K562 (cell line): ENCODE data around the gene GRID2IP. TPM values are rescaled to one million over a fixed set of nuclear protein-coding genes. Genes with fewer than 3 reads are reported as not detected.

Source experiments
- ATAC-seq: fragments of 200-7000 bp; cut with Tn5 transposase; 3 replicates; pipeline ENCODE4 v1.9.1; 2020; ENCODE audit warnings: moderate library complexity
- BruUV-seq: library from RNA; stranded (reverse); fragments of 400-500 nt; replicated peaks from 2 replicates; lab custom pipeline; 2021; lab: Mats Ljungman, UMichigan
- CTCF ChIA-PET: fragments of 300-600 bp; formaldehyde crosslinking; extraction: SDS; loops from one replicate; lab custom pipeline; 2021; ENCODE audit warnings: low intra/inter-chr PET ratio; lab: Yijun Ruan, JAX
- POLR2A ChIA-PET: fragments of 300-600, 350-650 bp; sonication (Branson Sonifier 250); formaldehyde crosslinking; extraction: SDS; loops from one replicate; lab custom pipeline; 2021; ENCODE audit warnings: antibody characterized with exemption, inconsistent platforms; lab: Yijun Ruan, JAX
- DNase-seq, 4 experiments: peaks; one replicate each; pipeline versions ENCODE4 v3.0.0 to v3.0.0-alpha.2; 2011 to 2018; ENCODE audit warnings: low spot score in 3 of 4, mixed read lengths in 3 of 4; ENCODE audit errors: extremely low read depth in 1 of 4
- FAIRE-seq: peaks from 2 replicates; lab custom pipeline; 2011; peaks lifted over from hg19 to GRCh38; lab: Jason Lieb, UNC
- H2AFZ ChIP-seq: 2 replicates; pipeline ENCODE4 v1.6.0; 2011; ENCODE audit warnings: low read depth, low read length, control low read depth, inconsistent platforms
- H3K27ac ChIP-seq: fragments of 200-600 bp; 3 replicates; pipeline ENCODE4 v1.8.0; 2011; ENCODE audit warnings: low read depth, mild to moderate bottlenecking, control low read depth, inconsistent platforms, low read length, moderate library complexity, mixed read lengths; ENCODE audit errors: extremely low read depth
- H3K27me3 ChIP-seq, 2 experiments: fragments of 300-600 bp in 1 of 2; 2 replicates in 1 of 2; 3 replicates in 1 of 2; pipeline versions ENCODE4 v1.6.0 to v1.8.0; 2011; ENCODE audit warnings: inconsistent platforms in 2 of 2, low read length in 2 of 2, mild to moderate bottlenecking in 1 of 2, mixed read lengths in 1 of 2, moderate library complexity in 1 of 2; ENCODE audit not compliant: control insufficient read depth in 2 of 2, insufficient read depth in 2 of 2
- H3K36me3 ChIP-seq: fragments of 300-600 bp; 3 replicates; pipeline ENCODE4 v1.8.0; 2011; ENCODE audit warnings: mild to moderate bottlenecking, low read length, inconsistent platforms; ENCODE audit not compliant: control insufficient read depth, insufficient read depth
- H3K4me1 ChIP-seq, 2 experiments: fragments of 200-600 bp in 1 of 2; replicated peaks in 1 of 2; 2 replicates in 1 of 2; 3 replicates in 1 of 2; pipeline versions ENCODE4 v1.5.1 to v1.8.0; 2011; ENCODE audit warnings: inconsistent platforms in 2 of 2, low read length in 2 of 2, mild to moderate bottlenecking in 1 of 2, mixed read lengths in 1 of 2, moderate library complexity in 1 of 2; ENCODE audit not compliant: control insufficient read depth in 2 of 2, insufficient read depth in 2 of 2
- H3K4me2 ChIP-seq: 2 replicates; pipeline ENCODE4 v1.6.1; 2011; ENCODE audit warnings: low read length, control low read depth, inconsistent platforms, mixed read lengths; ENCODE audit not compliant: insufficient read depth
- H3K4me3 ChIP-seq: fragments of 200-600 bp; sonication (generic), shearing (Covaris generic); 2 replicates; pipeline ENCODE4 v1.5.1; 2016; ENCODE audit warnings: control low read depth, inconsistent platforms
- H3K79me2 ChIP-seq: fragments of 200-600 bp; 3 replicates; pipeline ENCODE4 v1.8.0; 2011; ENCODE audit warnings: low read length, inconsistent platforms; ENCODE audit not compliant: control insufficient read depth, insufficient read depth
- H3K9ac ChIP-seq, 2 experiments: 2 replicates each; pipeline versions ENCODE4 v1.6.0 to v1.6.1; 2011; ENCODE audit warnings: low read depth in 2 of 2, low read length in 2 of 2, control low read depth in 1 of 2, inconsistent platforms in 1 of 2, mild to moderate bottlenecking in 1 of 2, mixed read lengths in 1 of 2; ENCODE audit not compliant: insufficient read depth in 1 of 2
- H3K9me1 ChIP-seq: one replicate; pipeline ENCODE4 v1.6.0; 2011; ENCODE audit warnings: inconsistent platforms, mild to moderate bottlenecking, low read length, moderate library complexity; ENCODE audit not compliant: control insufficient read depth, insufficient read depth
- H3K9me3 ChIP-seq: replicated peaks from 2 replicates; pipeline ENCODE4 v1.5.1; 2011; ENCODE audit warnings: low read depth, low read length, inconsistent platforms; ENCODE audit not compliant: control insufficient read depth, insufficient read depth
- H4K20me1 ChIP-seq: replicated peaks from 2 replicates; pipeline ENCODE4 v1.6.1; 2011; ENCODE audit warnings: low read length, inconsistent platforms, mixed read lengths; ENCODE audit not compliant: control insufficient read depth, insufficient read depth
- ATF7 ChIP-seq: fragments of 450-650 bp; IDR thresholded peaks from 2 replicates; pipeline ENCODE4 v1.7.1; 2014; ENCODE audit warnings: mild to moderate bottlenecking, moderate library complexity
- CEBPB ChIP-seq: fragments of 450-650 bp; IDR thresholded peaks from 2 replicates; pipeline ENCODE4 v1.6.1; 2016; ENCODE audit warnings: missing genetic modification characterization, missing compliant biosample characterization
- DACH1 ChIP-seq: fragments of 450-650 bp; IDR thresholded peaks from 2 replicates; pipeline ENCODE4 v1.6.1; 2018; ENCODE audit not compliant: partially characterized antibody
- EGR1 ChIP-seq: fragments of 450-650 bp; conservative IDR thresholded peaks from 2 replicates; pipeline ENCODE4 v1.6.1; 2017; ENCODE audit warnings: mild to moderate bottlenecking
- ESRRB ChIP-seq: fragments of 250-450 bp; sonication (Bioruptor Pico); IDR thresholded peaks from 2 replicates; pipeline ENCODE4 v1.5.0; 2020; ENCODE audit warnings: mild to moderate bottlenecking, moderate library complexity, borderline replicate concordance
- HDAC6 ChIP-seq: IDR thresholded peaks from 2 replicates; pipeline ENCODE4 v1.6.1; 2012; ENCODE audit warnings: low read depth, mild to moderate bottlenecking, control low read depth, inconsistent platforms, low read length, moderate library complexity
- LCOR ChIP-seq: sonication (generic); formaldehyde crosslinking; IDR thresholded peaks from 2 replicates; pipeline ENCODE4 v1.8.0; 2022; ENCODE audit warnings: mild to moderate bottlenecking, missing genetic modification reagents
- MYC ChIP-seq, 2 experiments: fragments of 250-450 bp in 1 of 2; sonication (Bioruptor Pico) in 1 of 2; IDR thresholded peaks; 2 replicates each; pipeline versions ENCODE4 v1.5.1 to v1.6.1; 2012 to 2021; ENCODE audit warnings: low read depth in 2 of 2, borderline replicate concordance in 1 of 2, improper control_type of control experiment in 1 of 2, low read length in 1 of 2, mild to moderate bottlenecking in 1 of 2, moderate library complexity in 1 of 2
- NFE2L1 ChIP-seq: fragments of 450-650 bp; IDR thresholded peaks from 2 replicates; pipeline ENCODE4 v1.6.1; 2016; ENCODE audit warnings: missing genetic modification characterization, low read depth, mild to moderate bottlenecking, missing compliant biosample characterization, moderate library complexity, borderline replicate concordance
- POLR2B ChIP-seq: fragments of 450-650 bp; IDR thresholded peaks from 2 replicates; pipeline ENCODE4 v1.6.1; 2018; ENCODE audit warnings: low read depth; ENCODE audit not compliant: partially characterized antibody
- RAD21 ChIP-seq, 2 experiments: fragments of 250-450 bp in 1 of 2; fragments of 450-650 bp in 1 of 2; sonication (Bioruptor Pico) in 1 of 2; formaldehyde crosslinking in 1 of 2; IDR thresholded peaks in 1 of 2; conservative IDR thresholded peaks in 1 of 2; 2 replicates each; pipeline versions ENCODE4 v1.4.0 to v1.8.0; 2020 to 2022; ENCODE audit warnings: mild to moderate bottlenecking in 2 of 2, moderate library complexity in 1 of 2
- SRSF3 ChIP-seq: fragments of 200-400 bp; formaldehyde crosslinking; IDR thresholded peaks from 2 replicates; pipeline ENCODE4 v1.6.1; 2016; ENCODE audit warnings: mild to moderate bottlenecking, low read length, moderate library complexity; ENCODE audit not compliant: insufficient read depth
- TCF3 ChIP-seq: sonication (generic); formaldehyde crosslinking; IDR thresholded peaks from 2 replicates; pipeline ENCODE4 v1.4.0; 2020; ENCODE audit warnings: mild to moderate bottlenecking, missing genetic modification reagents
- YY1 ChIP-seq, 3 experiments: IDR thresholded peaks; 2 replicates each; pipeline ENCODE4 v1.6.1; 2011; ENCODE audit warnings: low read length in 2 of 3, mild to moderate bottlenecking in 2 of 3, moderate library complexity in 2 of 3, borderline replicate concordance in 1 of 3, control low read depth in 1 of 3, low read depth in 1 of 3; ENCODE audit not compliant: insufficient read depth in 3 of 3, insufficient replicate concordance in 2 of 3, control insufficient read depth in 1 of 3, insufficient read length in 1 of 3; ENCODE audit errors: extremely low read depth in 1 of 3
- ZBTB1 ChIP-seq: sonication (generic); formaldehyde crosslinking; IDR thresholded peaks from 2 replicates; pipeline ENCODE4 v1.8.1; 2023; ENCODE audit warnings: missing genetic modification reagents, low read depth, mild to moderate bottlenecking, borderline replicate concordance
- ZNF311 ChIP-seq: fragments of 250-450 bp; sonication (Bioruptor Pico); IDR thresholded peaks from 2 replicates; pipeline ENCODE4 v1.4.0; 2020; ENCODE audit warnings: mild to moderate bottlenecking, moderate library complexity
- WGBS: fragments of 100-300 bp; shearing (Covaris generic); methylation state at CpG from one replicate; pipeline ENCODE4 v1.1.6; 2016; ENCODE audit warnings: low coverage, mixed read lengths; ENCODE audit not compliant: insufficient coverage; ENCODE audit errors: missing lambda C conversion rate; 5-methylcytosine and 5-hydroxymethylcytosine counted together
- in situ Hi-C: fragments of 300-500 bp; cut with MboI; formaldehyde crosslinking; loops from 4 replicates; pipeline ENCODE4 v1.15.0; 2018; ENCODE audit warnings: inconsistent platforms, mixed read lengths
- intact Hi-C: fragments of 100-400 bp; cut with micrococcal nuclease; formaldehyde crosslinking; loops from 2 replicates; pipeline ENCODE4 v1.14.2; 2022
- polyA plus RNA-seq, 8 experiments: library from polyadenylated mRNA; depleted of rRNA in 4 of 8; stranded (reverse) in 5 of 8; unstranded in 3 of 8; fragments of >200 nt; fragmentation: Nextera tagmentation in 2 of 8; fragmentation: Illumina TruSeq in 1 of 8; extraction: Ambion mirVana in 2 of 8; extraction: Trizol in 1 of 8; gene quantifications; 2 replicates each; pipeline versions ENCODE4 v1.2.1 to v1.2.3, GENCODE V29; 2011 to 2014; ENCODE audit warnings: inconsistent platforms in 1 of 8, missing spikeins in 1 of 8
- total RNA-seq, 7 experiments: library from RNA; depleted of rRNA in 6 of 7; stranded (reverse); fragments of >200 nt in 6 of 7; fragmentation: Illumina TruSeq in 2 of 7; extraction: Trizol in 2 of 7; gene quantifications; 2 replicates each; pipeline versions ENCODE4 v1.2.1 to v1.2.3, GENCODE V29; 2011 to 2021; ENCODE audit warnings: low replicate concordance in 1 of 7
- TF ChIP-seq, protein P1 (sequence below), 3 experiments: IDR thresholded peaks in 2 of 3; conservative IDR thresholded peaks in 1 of 3; 2 replicates each; pipeline ENCODE4 v1.5.1; 2011 to 2012; ENCODE audit warnings: low read length in 3 of 3, mild to moderate bottlenecking in 3 of 3, control low read depth in 2 of 3, improper control_type of control experiment in 1 of 3, inconsistent platforms in 1 of 3, low read depth in 1 of 3, mixed read lengths in 1 of 3, moderate library complexity in 1 of 3; ENCODE audit not compliant: insufficient read depth in 2 of 3
- TF ChIP-seq, protein P2 (sequence below), 2 experiments: IDR thresholded peaks; 2 replicates each; pipeline ENCODE4 v1.6.1; 2011; ENCODE audit warnings: borderline replicate concordance in 1 of 2, control low read depth in 1 of 2, low read depth in 1 of 2, low read length in 1 of 2, mild to moderate bottlenecking in 1 of 2, mixed read lengths in 1 of 2, moderate library complexity in 1 of 2; ENCODE audit not compliant: insufficient read depth in 1 of 2, insufficient read length in 1 of 2, poor library complexity in 1 of 2, severe bottlenecking in 1 of 2; ENCODE audit errors: extremely low read depth in 1 of 2

GRID2IP gene
- total and polyA plus RNA-seq, 9 of the 15 experiments (the other 6 are each of a cell fraction or from before 2014, with no cell fraction given), result not detected

DNA sequence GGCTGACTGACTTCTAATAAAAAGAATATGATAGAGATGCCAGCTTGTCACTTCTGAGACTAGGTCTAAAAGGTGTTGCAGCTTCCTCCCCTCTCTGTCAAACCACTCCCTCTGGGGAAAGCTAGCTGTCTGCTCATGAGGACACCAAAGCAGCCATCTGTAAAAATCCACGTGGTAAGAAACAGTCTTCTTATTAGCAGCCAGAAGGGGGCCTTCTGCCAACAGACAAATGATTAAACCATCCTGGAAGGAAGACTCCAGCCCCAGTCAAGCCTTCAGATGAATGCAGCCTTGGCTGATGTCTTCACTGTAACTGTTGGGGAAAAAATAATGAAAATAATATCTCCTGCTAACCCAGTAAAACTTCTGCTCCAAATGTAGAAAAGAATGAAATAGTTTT lies 61.6 kb downstream of the GRID2IP start:
- H3K4me3 ChIP-seq, result no peak overlapping the region
- intact Hi-C loops, result no loop called here
- BruUV-seq, result no TSS peak
- peak; percentile 71 for ATAC-seq
- 0% methylated on average over 1 of the region's 1 CpG for WGBS
- ChIA-PET CTCF (interaction anchor here (0.6 kb wide), 1 partner anchor 54 kb away, joined by 4 read pairs; no protein-coding TSS in a partner anchor), POLR2A (interaction anchor here (0.7 to 1.1 kb wide), 2 partner anchors 9 to 467 kb away, joined by 3 read pairs; no protein-coding TSS in a partner anchor)
- H3K4me1 ChIP-seq, result peaks cover 1 to 2% of the 10 kb centered on the region in 2 experiments; a peak in 3 of 5 replicates
- H3K27me3 ChIP-seq, result peaks cover 2 to 12% of the 10 kb centered on the region in 2 experiments; a peak in 3 of 5 replicates
- 0 out of 2 replicates have a peak, but pooled peaks cover 3% of the 10 kb centered on the region for H3K9me3 ChIP-seq
- H4K20me1 ChIP-seq, result no peaks in the 10 kb centered on the region
- DNase-seq, result peak in 2 of 4 experiments; percentile 33 to 34
- H2AFZ ChIP-seq, result no peak overlapping the region
- H3K79me2 ChIP-seq, result no peaks in the 10 kb centered on the region
- no peak overlapping the region for H3K9ac ChIP-seq
- H3K9me1 ChIP-seq, result no peaks in the 10 kb centered on the region
- no peaks in the 10 kb centered on the region for H3K36me3 ChIP-seq
- in situ Hi-C loops, result no loop called here
- FAIRE-seq, result no peak
- no peak overlapping the region for H3K27ac ChIP-seq
- no peak overlapping the region for H3K4me2 ChIP-seq
- TF ChIP-seq HDAC6 (no peak), POLR2B (no peak), TCF3 (CRISPR knock-in tag) (no peak), NFE2L1 (tag) (no peak), ESRRB (CRISPR knock-in tag) (no peak), ZBTB1 (CRISPR knock-in tag) (no peak), MYC (IDR thresholded peaks at IDR 0.05; ENCODE audit: low read depth, low read length) (peak; percentile 38; the same call in 1 of the 2 replicates), MYC (CRISPR knock-in tag; IDR thresholded peaks at IDR 0.05; ENCODE audit: borderline replicate concordance, low read depth) (no peak), YY1 (IDR thresholded peaks at IDR 0.05; ENCODE audit: borderline replicate concordance in 1 of 3, control insufficient read depth in 1 of 3, extremely low read depth in 1 of 3, insufficient read depth in 3 of 3, insufficient read length in 1 of 3, insufficient replicate concordance in 2 of 3, low read depth in 1 of 3, low read length in 2 of 3) (peak in 1 of 3 experiments; percentile 24), RAD21 (CRISPR knock-in tag; conservative IDR thresholded peaks at IDR 0.05 in 1 of 2, IDR thresholded peaks at IDR 0.05 in 1 of 2) (0 out of 4 replicates have a peak, but pooled peaks of 1 of the 2 experiments have one; percentile 4), ZNF311 (CRISPR knock-in tag) (no peak), DACH1 (peak; percentile 38), EGR1 (no peak), SRSF3 (no peak), ATF7 (no peak), LCOR (no peak), CEBPB (tag) (no peak)
- TF ChIP-seq, protein P1, sequence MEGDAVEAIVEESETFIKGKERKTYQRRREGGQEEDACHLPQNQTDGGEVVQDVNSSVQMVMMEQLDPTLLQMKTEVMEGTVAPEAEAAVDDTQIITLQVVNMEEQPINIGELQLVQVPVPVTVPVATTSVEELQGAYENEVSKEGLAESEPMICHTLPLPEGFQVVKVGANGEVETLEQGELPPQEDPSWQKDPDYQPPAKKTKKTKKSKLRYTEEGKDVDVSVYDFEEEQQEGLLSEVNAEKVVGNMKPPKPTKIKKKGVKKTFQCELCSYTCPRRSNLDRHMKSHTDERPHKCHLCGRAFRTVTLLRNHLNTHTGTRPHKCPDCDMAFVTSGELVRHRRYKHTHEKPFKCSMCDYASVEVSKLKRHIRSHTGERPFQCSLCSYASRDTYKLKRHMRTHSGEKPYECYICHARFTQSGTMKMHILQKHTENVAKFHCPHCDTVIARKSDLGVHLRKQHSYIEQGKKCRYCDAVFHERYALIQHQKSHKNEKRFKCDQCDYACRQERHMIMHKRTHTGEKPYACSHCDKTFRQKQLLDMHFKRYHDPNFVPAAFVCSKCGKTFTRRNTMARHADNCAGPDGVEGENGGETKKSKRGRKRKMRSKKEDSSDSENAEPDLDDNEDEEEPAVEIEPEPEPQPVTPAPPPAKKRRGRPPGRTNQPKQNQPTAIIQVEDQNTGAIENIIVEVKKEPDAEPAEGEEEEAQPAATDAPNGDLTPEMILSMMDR (IDR thresholded peaks at IDR 0.05 in 2 of 3, conservative IDR thresholded peaks at IDR 0.05 in 1 of 3; ENCODE audit: insufficient read depth in 2 of 3, low read depth in 1 of 3, low read length in 3 of 3), result peak in 2 of 3 experiments; percentile 23 to 31; a peak in 2 of 6 replicates
- TF ChIP-seq, protein P2, sequence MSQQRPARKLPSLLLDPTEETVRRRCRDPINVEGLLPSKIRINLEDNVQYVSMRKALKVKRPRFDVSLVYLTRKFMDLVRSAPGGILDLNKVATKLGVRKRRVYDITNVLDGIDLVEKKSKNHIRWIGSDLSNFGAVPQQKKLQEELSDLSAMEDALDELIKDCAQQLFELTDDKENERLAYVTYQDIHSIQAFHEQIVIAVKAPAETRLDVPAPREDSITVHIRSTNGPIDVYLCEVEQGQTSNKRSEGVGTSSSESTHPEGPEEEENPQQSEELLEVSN (IDR thresholded peaks at IDR 0.05; ENCODE audit: borderline replicate concordance in 1 of 2, extremely low read depth in 1 of 2, insufficient read depth in 1 of 2, insufficient read length in 1 of 2, low read depth in 1 of 2, low read length in 1 of 2, poor library complexity in 1 of 2, severe bottlenecking in 1 of 2), result peak in 1 of 2 experiments; percentile 20
